ENCODE data around the gene DDO. TPM values are rescaled to one million over a fixed set of nuclear protein-coding genes. Genes with fewer than 3 reads are reported as not detected.

Gene DDO
- total RNA-seq, 1 donor from 2014 or later, result 2.0 TPM

DNA sequence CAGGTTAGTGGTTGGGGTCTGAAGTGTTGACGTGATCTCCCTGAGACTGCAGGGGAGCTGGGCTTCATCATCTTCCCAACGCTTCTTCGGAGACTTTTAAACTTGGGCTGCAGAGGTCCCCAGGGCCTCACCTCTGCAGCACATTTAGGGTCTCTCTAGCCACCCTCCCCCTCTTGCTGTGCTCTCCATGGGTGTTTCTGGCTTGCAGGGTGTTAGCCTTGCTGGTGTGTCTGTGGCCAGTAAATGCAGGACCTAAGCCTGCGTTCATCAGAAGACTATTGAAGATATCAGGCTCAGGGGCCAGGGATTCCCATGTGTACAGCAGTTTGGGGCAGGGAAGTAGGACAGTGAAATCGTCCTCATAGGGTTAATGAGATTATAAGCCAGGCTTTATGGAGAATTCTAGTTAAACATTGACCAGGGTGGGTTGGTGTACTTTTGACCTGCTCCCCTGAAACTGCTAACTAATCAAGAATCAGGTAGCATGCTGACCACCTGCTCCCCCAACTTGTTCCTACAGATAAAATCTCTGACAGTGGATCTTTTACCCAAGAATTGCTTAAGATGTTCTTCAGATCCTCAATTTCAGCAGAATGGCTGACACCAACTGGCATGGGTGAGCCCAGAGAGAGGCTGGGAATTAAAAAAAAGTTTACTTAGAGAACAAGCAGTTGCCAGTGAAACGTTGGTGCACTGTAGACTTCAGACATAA is 3.8 kb upstream of the DDO start:
- no peak for DNase-seq

DNA sequence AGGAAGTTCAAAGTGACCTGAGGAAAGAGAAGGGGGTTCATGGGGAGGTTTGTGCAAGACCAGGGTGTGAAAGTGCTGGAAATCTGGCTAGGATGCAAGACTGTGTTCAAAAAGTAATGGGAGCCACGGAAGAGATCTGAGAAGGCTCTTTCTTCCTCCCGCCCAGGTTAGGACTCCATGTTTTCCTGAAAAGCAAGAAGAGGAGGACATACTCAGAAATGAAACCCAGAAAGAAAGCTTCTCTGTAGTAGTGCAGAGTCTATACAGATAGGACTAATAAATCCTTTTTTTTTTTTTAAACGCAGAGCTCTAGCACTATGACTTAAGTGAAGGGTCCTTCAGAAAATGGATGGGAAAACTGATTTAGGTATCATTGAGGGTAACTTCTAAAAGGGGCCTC is 3.2 kb upstream of the DDO start:
- no peak for DNase-seq

DNA sequence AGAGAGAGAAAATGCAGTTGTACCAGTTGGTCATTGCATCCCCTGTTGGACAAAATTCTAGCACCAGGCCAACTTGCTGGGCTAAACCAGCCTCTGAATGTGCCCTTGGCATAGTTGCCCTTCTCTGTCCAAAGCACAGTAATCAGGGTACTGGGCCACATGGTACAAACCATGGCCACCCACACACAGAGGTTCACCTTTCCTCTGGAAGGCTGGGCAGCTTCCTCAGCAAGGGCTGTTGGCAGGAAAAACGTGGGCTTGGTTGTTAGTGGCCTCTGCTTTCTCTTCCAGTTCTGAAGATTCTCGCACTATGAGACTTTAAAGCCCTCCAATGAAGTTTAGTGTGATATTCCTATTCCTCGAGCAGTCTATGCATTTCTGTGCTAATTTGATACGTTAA is 706 bp downstream of the DDO start:
- no peak for DNase-seq

DNA sequence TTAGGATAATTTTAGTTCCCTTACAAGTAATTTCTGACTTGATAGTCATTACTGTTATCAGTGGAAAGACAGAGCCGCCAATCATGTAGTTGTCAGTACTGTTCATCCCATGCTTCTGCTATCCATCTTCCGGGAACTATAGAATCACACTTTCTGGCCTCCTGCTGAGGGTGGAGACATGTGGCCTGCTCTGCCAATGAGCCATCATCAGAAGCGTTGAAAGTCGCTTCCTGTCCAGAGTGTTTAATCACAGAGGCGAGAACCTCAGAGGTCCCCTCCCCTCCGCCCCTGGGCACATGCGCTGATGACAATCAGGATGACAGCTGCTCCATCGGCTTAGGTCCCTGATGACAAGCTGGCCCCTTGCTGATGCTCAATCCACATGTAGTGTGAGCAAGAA is 3.0 kb downstream of the DDO start:
- no peak for DNase-seq

DNA sequence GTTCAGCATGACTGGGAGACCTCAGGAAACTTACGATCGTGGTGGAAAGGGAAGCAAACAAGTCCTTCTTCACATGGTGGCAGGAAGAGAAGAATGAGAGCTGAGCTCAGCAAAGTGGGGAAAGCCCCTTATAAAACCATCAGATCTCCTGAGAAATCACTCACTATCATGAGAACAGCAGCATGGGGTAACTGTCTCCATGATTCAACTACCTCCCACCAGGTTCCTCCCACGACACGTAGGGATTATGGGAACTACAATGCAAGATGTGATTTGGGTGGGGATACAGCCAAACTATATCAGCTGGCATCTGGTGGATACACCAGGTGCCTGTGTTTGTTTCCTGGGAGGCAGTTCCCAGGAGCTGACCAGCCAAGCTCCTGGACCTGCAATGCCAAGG is 4.9 kb downstream of the DDO start:
- DNase-seq, result no peak

DNA sequence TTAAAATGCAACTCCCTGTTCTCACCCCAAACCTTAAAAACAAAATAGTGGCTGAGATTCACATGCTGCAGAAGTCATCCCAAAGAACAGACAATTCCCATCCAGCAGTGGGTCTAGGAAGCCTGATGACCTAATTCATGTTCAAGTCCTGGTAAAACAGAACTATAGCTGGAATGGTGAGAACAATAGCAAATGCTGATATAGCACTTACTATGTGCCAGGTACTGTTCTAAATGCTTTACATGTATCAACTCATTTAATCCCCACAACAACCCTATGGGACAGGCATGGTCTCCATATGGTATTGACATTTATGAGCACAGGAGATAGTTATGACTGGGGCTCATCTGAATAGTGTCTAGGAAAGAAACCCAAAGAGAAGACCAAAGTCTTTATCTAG is 5.6 kb downstream of the DDO start:
- no peak for DNase-seq

DNA sequence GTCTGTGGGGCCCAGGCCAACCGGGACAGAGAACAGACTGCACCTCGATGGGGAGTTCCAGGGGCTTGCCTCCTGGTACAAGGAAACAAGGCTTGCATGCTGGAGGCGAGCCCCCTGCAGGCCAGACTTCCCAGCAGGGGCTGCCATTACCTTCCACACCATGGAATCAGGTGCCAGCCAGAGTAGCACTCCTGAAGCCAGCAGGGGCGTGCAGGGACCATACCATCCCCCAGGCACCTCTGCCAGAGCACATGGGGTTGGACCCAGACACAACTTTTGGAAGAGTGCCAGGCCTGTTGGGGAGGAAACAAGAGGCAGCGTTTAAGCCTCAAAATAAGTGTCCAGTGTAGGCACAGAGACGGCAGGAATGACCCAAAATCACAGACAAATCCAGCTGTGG is 6.5 kb downstream of the DDO start:
- DNase-seq, result no peak

DNA sequence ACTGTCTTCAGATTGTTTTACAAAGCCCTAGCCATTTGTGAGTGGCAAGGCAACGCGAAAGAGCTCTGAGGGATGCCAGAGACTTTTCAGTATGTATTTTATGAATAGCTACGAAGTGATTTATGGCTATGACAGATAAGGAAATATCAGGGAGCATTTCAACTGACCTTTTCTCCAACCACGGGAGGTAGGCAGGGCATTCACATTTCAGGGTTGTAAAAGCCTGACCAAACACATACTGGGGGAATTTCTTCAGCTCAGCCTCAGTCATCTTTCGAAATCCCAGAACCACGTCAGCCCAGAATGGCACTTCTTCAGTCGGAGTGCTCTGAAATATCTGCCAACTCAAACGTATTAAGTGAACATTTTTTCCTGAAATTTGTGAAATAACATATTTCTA is 10.8 kb downstream of the DDO start:
- DNase-seq, result no peak

DNA sequence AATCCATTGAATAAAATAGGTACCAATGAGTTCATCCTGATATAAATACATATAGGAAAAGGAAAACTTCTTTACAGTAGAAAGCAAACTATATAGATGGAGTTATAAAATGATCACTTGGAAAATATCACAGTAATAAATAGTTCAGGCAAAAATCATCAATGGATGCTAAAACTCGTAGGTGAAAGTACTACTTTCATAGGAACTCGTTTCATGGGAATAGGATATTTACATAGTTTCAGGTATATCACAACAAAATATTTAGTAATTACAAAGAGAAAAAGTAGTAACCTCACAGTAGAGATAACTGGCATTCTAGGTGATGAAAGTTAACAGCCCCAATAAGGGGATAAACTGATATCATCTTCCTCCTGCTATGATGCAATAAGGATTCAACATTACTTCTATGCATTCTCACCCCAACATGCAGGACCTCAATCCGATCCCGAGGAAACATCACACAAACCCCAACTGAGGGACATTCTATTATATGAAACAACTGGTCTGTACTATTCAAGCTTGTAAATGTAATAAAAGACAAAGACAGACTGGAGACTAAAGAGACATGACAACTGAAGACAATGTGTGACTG is 13.7 kb downstream of the DDO start:
- DNase-seq, result no peak

DNA sequence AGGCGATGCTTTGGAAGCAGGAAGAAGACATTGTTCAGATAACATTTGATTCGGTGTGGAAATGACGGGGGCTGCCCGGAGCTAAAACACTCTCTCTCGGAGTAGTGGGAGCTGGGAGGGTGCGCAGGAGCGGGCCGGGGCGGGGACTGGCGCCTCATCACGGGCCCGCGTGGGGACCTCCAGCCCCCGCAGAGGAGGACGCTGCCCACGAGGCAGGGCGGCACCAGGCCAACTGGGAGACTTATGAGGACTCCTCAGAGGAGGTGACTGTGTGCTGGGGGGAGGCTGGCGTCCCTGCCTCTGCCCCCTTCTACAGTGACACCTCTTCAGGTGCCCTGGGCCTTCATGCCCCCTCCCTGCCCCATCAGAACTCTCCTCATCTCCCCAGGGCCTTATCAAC is 15.2 kb downstream of the DDO start:
- DNase-seq, result no peak

DNA sequence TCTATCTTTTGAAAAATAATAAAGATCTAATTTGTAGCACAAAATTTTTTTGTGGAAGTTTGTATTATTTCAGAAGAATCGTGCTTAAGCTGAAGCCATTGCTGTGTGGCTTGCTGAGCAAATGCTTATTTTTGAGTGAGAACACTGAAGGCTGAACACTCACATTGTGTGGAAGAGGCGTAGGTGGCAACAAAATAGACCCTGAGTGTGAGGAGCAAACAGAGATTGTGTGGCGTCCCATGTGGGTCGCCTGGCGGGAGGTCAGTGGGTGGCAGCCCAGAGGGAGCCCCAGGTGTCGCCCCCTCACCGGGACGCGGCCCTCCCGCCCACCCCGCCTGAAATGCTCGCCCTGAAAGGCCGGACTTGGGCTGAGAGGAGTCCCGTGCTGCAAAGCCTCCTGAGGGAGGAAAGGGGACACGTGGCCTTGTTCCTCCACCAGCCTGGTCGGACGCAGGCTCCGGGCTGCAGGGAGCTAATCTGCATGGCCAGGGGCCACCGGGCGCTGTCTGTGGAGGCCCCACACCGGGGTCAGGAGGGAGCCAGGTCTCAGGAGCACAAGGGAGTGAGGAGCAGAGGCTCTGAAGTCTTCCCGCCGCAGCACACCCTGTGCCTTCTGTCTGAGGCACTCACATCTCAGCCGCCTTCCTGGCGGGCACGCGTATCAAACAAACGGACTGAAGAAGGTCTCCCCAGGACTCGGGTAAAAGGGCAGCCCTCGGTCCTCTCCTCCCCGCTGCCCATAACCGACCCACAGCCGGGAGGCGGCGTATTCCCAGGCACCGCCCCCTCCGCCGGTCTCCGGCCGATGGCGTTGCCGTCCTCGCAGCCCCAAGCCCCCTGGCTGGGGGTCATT is 15.9 kb downstream of the DDO start:
- DNase-seq, result peak; percentile 17

DNA sequence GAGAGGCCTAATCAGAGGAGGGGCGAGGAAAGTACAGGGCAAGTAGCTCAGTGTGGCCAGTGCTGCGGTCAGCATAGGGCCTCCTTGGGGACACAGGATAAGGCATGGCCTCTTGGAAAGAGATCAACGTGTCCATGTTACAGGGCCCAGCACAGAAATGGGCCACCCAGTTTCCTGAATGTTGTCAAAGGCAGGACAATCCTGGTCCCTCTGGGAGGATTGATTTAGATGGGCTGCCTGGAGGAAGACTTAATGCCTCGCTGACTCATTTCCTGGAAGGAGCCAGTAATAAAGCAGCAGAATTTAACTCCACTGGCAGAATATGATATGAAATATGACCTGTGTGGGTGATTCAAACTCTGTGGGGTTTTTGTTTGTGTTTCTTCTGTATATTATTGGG is 16.6 kb downstream of the DDO start:
- peak; percentile 40 for DNase-seq

DNA sequence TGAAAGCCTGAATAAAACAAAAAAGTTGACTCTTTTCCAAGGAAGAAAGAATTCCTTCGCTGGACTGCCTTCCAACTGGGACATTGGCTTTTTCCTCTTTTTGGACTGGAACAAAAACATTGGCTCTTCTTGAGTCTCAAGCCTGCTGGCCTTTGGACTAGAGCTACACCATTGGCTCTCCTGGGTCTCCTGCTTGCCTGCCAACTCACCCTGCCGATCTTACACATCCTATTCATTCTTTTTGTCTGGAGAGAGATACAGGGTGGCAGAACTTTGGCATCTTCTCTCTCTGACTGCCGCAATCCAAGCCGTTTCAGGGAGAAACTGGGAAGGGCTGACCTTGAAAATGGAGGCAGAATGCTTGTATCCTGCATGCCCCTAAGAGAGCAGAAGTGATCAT is 20.2 kb downstream of the DDO start:
- DNase-seq, result no peak

DNA sequence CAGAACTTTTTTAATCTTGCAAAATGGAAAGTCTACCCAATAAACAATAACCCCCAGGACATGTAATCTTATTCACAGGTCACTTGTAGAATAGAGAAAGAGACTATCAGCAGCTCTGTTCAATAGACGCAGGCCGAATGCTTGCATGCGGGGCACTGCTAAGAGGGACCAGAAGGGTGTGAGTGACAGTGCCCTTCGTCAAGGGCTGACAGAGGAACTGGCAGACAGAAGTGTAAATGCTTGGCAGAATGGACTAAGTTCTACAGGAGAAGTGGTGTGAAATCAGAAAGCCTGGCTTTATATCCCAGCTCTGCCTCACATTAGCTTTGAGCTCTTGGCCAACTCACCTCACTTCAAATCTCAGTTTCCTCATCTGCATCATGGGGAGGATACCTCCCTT is 21.0 kb downstream of the DDO start:
- no peak for DNase-seq

DNA sequence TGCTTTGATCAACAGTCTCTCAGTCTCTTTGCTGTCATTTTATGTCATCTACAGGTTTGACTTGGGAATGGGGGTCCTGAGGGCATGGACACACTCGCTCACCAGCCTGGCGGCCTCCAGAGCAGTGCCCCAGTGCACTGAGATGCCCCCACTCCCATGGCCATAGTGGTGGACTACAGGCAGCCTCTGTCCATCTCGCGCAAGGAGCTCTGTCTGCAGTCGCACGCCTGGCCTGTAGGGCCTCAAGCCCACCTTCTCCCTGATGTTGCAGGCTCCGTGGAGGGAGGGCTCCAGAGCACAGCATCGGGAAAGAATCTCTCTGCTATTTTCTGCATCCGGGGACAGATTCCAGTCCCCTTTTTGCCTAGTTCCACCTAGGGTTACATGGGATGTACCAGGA is 22.6 kb downstream of the DDO start:
- DNase-seq, result no peak

DNA sequence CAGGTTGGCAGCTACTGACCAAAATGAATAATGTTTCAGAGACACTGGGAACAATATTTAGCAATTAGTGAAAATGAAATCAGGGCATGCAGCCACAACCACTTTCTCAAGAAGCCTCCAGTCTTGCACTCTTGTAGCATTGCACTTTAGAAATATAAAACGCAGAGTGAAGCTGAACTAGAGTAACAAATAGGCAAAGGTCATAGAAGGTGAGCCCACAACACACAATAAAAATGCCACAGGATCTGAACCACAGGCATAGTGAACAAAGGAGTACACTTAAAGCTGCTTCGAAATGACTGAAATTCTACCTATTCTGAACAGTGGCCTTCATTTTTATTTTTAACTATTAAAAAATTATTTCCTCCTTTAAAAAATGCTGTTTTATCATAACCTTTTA is 25.0 kb downstream of the DDO start:
- no peak for DNase-seq

DNA sequence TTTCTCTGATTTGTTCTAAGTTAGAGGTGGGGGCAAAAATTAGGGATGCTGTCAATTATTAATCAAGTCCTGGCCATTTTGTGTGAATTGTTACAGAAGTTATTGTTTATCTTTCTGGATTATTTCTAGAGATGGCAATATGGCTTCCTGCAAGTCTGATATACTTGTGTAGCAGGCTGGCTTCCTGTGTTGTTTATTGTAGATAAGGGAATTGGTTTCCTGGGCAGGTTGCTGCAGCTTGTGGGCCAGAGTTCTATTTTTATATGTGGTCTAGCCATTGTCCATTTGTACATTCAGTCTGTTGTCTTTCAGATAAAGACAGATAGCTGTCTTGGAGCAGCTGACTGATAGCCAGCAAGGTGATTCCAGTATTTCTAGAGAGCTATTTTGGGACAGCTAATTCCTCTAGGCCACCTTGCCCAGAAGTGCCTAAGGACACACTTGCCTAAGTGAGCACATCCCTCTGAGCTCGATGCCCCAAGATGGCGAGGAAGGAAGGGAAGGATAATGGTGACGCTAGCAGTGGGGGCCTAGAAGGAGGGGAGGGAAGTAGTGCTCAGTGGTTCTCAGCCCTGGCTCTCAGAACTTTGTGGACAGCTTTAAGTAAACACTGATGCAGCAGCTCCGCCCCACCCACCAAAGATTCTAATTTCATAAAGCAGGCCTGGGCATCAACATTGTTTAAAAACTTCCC is 25.5 kb downstream of the DDO start:
- DNase-seq, result peak; percentile 66

DNA sequence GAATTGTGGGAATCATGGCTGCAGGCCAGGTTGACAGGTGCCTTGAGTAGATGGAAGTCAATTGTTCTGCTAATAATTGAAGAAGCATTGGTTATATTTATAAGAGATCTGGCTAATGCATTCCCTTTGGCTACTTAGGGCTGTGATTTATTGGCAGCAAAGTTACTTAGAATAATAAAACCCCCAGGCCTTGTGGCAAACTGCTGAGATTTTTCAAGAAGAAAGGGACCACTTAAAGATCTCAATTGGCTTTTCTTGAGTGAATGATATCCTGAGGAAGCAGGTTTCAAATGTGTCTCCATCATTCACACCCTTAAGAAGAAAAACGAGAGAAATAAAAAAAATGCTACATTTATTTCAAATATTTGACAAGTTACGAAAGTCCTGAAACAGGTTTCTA is 27.4 kb downstream of the DDO start:
- DNase-seq, result no peak

DNA sequence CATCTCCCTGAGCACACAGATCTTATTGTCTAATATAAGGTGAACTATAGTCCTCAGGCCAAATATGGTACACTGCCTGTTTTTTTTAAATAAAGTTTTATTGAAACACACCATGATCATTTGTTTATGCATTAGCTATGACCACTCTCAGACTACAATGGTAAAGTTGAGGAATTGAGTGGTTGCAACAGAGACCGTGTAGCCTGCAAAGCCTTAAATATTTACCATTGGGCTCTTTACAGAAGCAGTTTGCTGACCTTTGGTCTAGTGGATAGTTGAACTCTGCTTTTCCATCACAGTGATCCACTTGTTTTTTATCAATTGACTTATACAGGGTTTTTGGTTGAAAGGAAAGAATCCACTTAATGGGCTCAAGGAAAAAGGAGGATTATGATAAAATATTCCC is 29.9 kb downstream of the DDO start:
- DNase-seq, result no peak

DNA sequence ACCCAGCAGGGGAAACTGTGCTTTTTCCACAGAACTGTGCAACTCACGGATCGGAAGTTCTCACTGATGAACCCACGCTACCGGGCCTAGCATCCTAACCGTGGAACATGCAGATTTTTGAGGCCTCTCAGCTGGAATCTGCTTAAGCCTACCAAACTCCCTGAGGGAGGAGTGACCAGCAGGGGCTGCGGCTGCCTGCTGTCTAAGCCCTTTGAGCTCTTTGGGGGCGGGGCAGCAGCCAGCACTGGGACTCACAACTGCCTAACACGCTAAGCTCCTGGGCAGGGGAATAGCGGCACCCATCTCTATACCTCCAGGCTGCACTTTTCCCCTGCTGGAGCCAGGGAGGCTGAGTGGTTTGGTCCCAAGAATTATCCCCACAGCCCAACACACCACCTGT is 36.8 kb downstream of the DDO start:
- no peak for DNase-seq

DNA sequence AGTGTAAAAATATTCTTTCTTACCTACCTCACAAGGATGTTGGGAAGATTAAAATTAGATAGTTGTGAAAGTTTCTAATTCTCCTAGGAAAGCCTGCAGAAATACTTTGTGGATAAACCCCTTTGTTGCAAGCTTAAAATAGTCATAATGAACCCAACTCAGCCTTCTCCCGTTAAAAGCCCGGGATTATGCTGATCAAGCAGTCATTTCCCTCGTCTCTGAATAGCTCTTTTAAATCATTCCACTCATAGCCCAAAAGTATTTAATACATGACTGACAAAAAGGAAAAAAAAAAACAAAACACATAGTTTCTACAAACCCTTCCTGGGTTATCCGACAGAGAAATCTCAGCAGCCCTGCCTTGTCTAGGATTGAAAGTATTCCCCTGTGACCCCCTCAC is 46.3 kb downstream of the DDO start:
- no peak for DNase-seq

DNA sequence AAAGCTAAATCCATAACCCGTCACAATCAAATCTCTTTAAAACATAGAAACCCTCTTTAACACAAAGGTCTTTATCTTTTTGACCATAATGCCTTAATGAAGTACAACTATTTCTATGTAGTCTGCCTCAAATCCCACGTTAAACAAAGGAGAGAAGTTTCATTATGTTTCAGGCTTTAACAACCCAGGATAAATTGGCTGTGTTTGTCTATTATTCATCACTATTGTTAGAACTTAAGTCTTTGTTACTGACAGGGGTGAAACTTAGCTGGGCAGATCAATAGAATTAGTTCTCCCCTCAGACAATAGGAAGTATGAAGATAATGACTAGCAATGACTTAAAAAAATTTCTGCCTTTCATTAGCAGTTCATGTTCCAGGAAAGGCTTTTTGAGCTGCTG is 47.1 kb downstream of the DDO start:
- no peak for DNase-seq

DNA sequence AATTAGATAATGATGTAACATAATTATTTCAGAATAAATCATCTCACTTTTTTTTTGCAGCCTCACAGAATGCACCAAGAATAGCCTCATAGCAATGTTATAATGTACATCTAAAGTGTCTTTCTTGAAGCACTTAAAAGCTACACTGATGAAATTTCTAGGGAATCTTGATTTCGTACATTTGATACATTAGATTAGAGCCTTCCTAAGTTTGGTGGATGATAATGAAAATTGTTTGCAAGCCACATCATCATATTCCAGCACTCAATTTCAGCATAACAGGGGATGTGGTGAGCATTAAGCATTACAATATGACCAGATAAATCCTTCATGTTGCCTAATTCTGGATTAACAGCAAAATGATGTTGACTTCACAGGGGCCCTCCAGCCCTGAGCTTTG is 47.5 kb downstream of the DDO start:
- DNase-seq, result no peak

DNA sequence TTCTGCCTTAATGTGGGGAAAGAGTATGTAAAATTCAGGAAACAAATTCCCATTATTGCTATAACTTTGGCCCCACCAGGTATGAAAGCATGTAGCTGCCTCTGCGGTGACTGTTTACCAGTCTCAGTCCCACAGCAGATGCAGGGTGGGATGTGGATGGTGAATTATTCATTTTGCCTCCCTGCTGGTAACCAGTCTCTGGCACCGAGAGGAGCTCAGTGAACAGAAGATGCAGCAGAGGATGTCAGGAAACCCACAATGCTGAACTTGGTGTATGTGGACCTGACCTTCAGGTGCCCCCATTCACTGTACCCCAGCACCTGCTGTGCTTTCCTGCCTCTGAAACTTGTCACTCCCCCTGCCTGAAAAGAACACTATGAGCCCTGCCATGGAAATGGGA is 48.4 kb downstream of the DDO start:
- DNase-seq, result no peak
